HG03097 (cell line): Measurements from ENCODE around the gene PRDM16.

Source experiments
- ATAC-seq: cut with Tn5 transposase; IDR thresholded peaks from one replicate; pipeline ENCODE4 v1.9.1; 2021; ENCODE audit not compliant: unreplicated experiment, low FRiP score

Gene PRDM16

GRCh38 chr1:3417934-3418333 is 348.9 kb downstream of the PRDM16 start:
- ATAC-seq, result no peak

- ATAC-seq, result no peak
Observed at GRCh38 chr1:3418600-3418999, 349.6 kb downstream of the PRDM16 start.

DNA sequence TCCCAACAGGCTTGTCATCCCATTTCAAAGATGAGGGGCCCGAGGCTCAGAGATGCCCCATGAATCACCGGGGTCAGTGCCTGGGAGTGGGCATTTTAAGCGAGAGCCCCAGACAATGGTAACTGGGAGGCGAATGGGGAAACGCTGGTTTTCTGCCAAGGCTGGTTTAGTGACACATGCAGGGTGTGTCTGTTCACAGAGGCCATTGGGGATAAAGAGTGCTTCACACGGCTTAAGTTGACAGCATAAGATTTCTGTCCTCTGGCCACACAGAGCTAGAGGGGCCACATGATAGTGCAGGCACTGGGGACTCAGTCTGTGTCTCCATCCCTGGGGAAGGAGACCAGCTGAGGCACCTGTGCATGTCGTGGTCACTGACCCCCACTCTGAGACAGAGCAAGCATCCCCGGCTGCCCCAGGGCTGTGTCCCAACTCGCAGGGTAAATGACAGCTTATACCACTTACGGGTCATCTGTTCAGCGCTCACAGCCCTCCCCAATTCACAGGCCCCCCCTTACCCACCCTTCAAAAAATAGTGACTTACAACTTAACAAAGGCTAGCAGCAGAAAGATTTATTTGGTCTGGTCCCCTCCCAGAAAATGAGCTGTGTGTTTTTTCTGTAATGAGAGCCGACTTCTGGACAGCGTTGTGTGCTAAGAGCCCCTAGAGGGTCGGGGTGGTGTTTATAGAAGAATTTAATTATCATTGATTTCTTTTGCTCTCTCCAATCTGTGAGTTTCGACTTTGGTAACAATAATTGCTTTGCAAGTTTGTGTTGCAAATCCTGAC is 350.6 kb downstream of the PRDM16 start:
- ATAC-seq, result no peak

- no peak for ATAC-seq
Observed at GRCh38 chr1:3420218-3420951, 351.4 kb downstream of the PRDM16 start.

DNA sequence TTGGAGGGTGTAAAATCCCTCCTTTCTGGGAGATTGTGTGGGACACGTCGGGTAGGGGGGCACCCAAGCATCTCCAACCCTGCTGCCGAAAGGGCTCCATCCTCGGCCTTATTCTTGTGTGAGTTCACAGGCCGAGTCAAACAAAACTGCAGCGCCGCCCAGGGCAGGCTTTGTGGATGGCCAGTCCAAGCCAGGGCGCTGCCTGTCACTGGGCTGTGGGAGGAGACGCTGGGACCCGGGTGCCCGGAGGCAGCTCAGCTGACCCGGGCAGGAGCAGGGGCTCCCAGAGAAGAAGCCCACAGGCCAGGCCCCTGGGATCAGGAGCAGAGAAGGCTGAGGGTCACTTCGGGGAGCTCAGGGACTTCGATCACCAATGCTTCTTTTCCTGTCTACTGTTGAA is 353.6 kb downstream of the PRDM16 start:
- no peak for ATAC-seq

- ATAC-seq, result no peak
Observed at GRCh38 chr1:3423245-3423829, 354.3 kb downstream of the PRDM16 start.

DNA sequence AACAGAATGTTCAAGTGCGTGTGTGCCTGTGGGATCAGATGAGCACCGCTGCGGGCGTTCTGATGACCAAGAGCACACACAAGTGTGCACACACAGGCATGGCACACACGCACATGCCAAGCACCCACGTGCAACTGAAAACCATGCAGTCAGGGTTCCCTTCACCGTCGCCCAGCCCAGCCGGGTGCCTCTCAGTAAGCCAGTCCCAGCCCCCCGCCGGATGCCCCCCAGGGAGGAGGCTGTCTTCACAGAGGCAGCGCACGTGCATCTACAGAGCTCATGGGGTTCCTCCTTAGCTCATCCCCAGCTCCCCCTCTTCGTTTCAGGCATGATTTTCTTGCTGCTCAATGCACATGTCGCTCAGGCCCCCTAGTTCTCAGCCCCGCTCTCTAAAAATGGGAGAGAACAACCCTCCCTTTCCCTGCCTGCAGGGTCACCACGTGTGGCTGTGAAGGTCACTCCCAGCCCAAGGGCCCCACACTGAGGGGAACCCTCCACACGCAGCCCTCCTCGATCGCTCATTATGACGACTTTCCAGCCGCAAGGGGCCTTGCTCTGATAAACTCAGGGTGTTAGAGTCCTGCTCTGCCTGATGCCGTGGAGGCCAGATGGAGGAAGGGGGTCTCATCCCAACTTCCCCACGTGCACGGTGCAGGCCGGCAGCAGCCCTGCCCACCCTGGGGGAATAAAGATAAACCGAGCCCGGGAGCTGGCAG is 355.1 kb downstream of the PRDM16 start:
- ATAC-seq, result no peak

GRCh38 chr1:3425486-3426215 is 356.6 kb downstream of the PRDM16 start:
- ATAC-seq, result no peak

DNA sequence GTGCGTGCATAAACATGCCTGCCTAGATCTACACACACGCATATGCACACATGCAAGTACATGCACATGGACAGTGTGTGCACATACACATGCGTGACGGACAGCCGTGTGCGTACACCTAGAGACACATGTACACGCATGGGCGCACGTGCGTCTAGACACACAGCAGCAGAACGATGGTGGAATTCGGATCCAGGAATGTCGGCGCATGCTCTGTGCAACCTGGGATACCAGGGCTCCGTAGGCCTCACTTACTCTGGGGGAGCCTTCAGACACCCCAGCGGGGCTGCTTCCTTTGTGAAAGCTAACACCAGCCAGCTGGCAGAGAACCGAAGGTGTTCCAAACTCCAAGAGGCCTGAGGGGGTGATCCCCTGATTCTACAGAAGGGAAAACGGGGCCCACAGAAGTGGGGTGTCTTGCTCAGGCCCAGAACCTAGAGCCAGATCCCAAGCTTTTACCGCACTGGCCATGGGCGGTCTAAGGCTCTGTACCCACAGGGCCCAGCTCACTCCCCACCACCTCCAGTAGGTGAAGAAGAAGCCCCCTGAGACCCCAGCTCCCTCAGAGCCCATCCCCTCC is 358.0 kb downstream of the PRDM16 start:
- no peak for ATAC-seq

DNA sequence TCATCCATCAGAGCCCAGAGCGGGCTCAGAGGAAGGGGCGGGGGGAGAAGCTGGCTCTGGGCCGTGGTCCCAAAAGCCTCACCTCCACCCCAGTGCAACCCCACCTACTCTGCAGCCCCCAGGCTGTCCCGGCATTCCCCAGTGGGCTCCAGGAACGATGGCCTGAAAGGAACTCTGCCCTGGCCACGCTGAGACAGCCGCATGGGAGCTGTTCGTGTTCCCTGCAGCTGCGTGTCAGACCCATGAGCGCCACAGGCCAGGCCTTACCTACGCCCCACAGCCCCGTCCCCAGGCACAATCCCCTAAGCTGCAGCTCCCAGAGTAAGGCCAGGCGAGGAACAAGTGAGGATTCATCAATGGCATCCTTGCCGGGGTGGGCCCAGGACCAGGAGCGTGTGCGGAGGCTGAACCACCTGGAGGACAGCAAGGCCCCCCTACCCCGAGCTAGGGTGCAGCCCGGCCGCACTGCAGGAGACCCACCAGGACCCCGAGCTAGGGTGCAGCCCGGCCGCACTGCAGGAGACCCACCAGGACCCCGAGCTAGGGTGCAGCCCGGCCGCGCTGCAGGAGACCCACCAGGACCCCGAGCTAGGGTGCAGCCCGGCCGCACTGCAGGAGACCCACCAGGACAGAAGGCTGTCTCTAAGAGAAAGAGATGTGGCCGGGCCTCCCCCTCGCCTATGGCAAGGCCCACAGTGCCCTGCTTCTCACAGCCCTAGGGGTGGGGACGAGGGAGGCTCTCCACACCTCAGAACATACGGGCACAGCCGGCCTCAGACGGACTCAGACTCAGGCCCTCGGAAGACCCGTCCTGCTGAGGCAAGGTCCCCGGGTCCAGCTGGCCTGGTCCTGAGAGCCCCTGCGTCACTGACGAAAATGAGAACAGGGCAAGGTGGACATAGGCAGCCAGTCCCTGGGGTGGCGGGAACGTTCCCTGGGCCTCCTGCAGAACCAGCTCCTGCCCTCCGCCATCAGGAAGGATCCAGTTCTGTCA is 359.0 kb downstream of the PRDM16 start:
- ATAC-seq, result no peak

DNA sequence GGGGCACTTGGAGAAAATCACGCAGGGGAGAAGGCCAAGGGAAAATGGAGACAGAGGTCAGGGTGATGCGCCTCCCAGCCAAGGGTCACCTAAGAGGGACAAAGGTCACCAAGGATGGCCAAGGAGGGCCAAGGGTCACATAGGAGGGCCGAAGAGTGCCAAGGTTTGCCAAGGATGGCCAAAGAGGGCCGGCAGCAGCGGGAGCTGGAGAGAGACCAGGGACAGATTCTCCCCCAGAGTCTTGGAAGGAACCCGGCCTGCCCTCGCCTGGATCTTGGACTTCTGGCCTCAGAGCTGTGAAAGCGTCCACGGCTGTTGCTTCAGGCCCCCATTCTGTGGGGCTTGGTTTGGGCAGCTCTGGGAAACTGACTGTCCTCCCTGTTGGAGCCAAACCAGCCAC is 359.9 kb downstream of the PRDM16 start:
- no peak for ATAC-seq

- ATAC-seq, result no peak
Observed at GRCh38 chr1:3429320-3429719, 360.3 kb downstream of the PRDM16 start.

GRCh38 chr1:3429766-3430165 is 360.8 kb downstream of the PRDM16 start:
- no peak for ATAC-seq

- ATAC-seq, result no peak
Observed at GRCh38 chr1:3430406-3430805, 361.4 kb downstream of the PRDM16 start.

DNA sequence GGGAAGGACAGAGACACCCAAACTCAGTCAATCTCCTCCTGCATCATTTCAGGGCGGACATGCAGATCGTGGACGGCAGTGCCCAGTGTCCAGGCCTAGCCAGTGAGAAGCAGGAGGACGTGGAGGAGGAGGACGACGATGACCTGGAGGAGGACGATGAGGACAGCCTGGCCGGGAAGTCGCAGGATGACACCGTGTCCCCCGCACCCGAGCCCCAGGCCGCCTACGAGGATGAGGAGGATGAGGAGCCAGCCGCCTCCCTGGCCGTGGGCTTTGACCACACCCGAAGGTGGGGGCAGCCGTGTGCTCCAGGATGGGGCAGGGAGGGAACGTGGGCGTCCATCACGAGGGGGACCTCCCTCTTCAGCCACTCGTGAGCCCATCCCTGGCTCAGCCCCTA is 361.8 kb downstream of the PRDM16 start:
- ATAC-seq, result no peak

GRCh38 chr1:3431266-3431665 is 362.3 kb downstream of the PRDM16 start:
- ATAC-seq, result no peak

DNA sequence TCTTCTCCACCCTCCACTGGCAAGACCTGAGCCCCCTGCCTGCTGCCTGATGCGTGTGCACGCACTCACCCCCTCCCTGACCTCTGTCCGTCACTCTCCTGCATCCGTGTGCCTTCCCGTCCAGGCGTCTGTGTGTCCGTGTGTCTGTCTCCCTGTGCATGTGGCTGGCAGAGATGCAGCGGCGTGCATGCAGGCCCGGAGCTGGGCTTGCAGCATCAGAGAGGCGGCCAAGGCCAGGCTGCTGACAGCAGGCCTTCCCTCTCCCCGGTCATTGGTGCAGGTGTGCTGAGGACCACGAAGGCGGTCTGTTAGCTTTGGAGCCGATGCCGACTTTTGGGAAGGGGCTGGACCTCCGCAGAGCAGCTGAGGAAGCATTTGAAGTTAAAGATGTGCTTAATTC is 362.7 kb downstream of the PRDM16 start:
- no peak for ATAC-seq

- ATAC-seq, result no peak
Observed at GRCh38 chr1:3432306-3432705, 363.3 kb downstream of the PRDM16 start.

DNA sequence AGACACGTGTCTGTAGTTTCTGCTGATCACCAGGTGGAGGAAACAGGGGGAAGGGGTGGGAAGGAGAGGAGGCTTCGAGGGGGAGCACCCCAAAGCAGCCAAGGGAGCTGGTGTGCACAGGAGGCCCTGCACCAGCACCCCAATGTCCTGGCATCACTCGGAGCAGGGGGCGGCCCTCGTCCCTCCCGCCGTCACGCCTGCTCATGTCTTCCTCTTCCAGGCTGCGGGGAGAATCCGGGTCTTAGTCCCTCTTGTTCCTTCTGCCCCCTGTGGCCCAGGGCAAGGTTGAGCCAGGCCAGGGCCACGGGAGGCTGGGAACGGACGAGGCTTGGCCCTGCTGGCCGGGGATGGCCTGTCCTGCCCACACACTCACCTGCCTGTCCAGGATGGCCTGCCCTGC is 364.1 kb downstream of the PRDM16 start:
- no peak for ATAC-seq
